Keratinocyte (primary cell): ENCODE results near the gene SLC2A4RG. TPM values are rescaled to one million over a fixed set of nuclear protein-coding genes. Genes with fewer than 3 reads are reported as not detected.

Experiments used
- DNase-seq: peaks from one replicate; pipeline ENCODE4 v3.0.0-alpha.2; 2011; ENCODE audit warnings: low read depth, missing footprints, low spot score
- FAIRE-seq: peaks from 2 replicates; lab custom pipeline; 2011; peaks lifted over from hg19 to GRCh38; lab: Jason Lieb, UNC
- H2AFZ ChIP-seq: 2 replicates; pipeline ENCODE4 v1.6.0; 2012; ENCODE audit warnings: low read length, control low read depth, inconsistent platforms; ENCODE audit not compliant: control insufficient read depth
- H3K27ac ChIP-seq: 2 replicates; pipeline ENCODE4 v1.5.1; 2011; ENCODE audit warnings: low read length; ENCODE audit not compliant: control insufficient read depth, insufficient read depth
- H3K27me3 ChIP-seq: 3 replicates; pipeline ENCODE4 v1.6.0; 2011; ENCODE audit warnings: low read length; ENCODE audit not compliant: control insufficient read depth, insufficient read depth; ENCODE audit errors: extremely low read depth
- H3K36me3 ChIP-seq, 2 experiments: 2 replicates in 1 of 2; 3 replicates in 1 of 2; pipeline ENCODE4 v1.5.1; 2011; ENCODE audit warnings: low read length in 2 of 2, mild to moderate bottlenecking in 1 of 2; ENCODE audit not compliant: control insufficient read depth in 2 of 2, insufficient read depth in 2 of 2; ENCODE audit errors: extremely low read depth in 1 of 2
- H3K4me1 ChIP-seq: 3 replicates; pipeline ENCODE4 v1.5.1; 2011; ENCODE audit warnings: low read length; ENCODE audit not compliant: control insufficient read depth, insufficient read depth; ENCODE audit errors: extremely low read depth
- H3K4me2 ChIP-seq: 3 replicates; pipeline ENCODE4 v1.6.0; 2011; ENCODE audit warnings: low read depth, low read length; ENCODE audit not compliant: control insufficient read depth, insufficient read depth; ENCODE audit errors: extremely low read depth
- H3K4me3 ChIP-seq, 3 experiments: fragments of 200-600 bp in 1 of 3; sonication (generic) in 1 of 3; 2 replicates in 2 of 3; 3 replicates in 1 of 3; pipeline ENCODE4 v1.5.1; 2011 to 2016; ENCODE audit warnings: low read length in 3 of 3, mild to moderate bottlenecking in 3 of 3, control low read depth in 2 of 3, inconsistent platforms in 1 of 3, low read depth in 1 of 3, mixed read lengths in 1 of 3, mixed run types in 1 of 3, moderate library complexity in 1 of 3; ENCODE audit not compliant: control insufficient read depth in 2 of 3, insufficient read depth in 2 of 3; ENCODE audit errors: extremely low read depth in 1 of 3
- H3K79me2 ChIP-seq: 2 replicates; pipeline ENCODE4 v1.6.0; 2012; ENCODE audit warnings: low read length; ENCODE audit not compliant: control insufficient read depth, insufficient read depth
- H3K9ac ChIP-seq: 3 replicates; pipeline ENCODE4 v1.6.0; 2011; ENCODE audit warnings: low read length; ENCODE audit not compliant: control insufficient read depth, insufficient read depth; ENCODE audit errors: extremely low read depth
- H3K9me1 ChIP-seq: 3 replicates; pipeline ENCODE4 v1.6.0; 2011; ENCODE audit warnings: low read length; ENCODE audit not compliant: control insufficient read depth, insufficient read depth; ENCODE audit errors: extremely low read depth
- H3K9me3 ChIP-seq: 2 replicates; pipeline ENCODE4 v1.5.1; 2012; ENCODE audit warnings: low read depth, low read length; ENCODE audit not compliant: control insufficient read depth
- H4K20me1 ChIP-seq: 3 replicates; pipeline ENCODE4 v1.6.0; 2011; ENCODE audit warnings: low read length; ENCODE audit not compliant: control insufficient read depth, insufficient read depth; ENCODE audit errors: extremely low read depth
- EZH2 ChIP-seq: IDR thresholded peaks from one replicate; pipeline ENCODE4 v1.6.1; 2012; ENCODE audit warnings: inconsistent platforms, mild to moderate bottlenecking, low read length, moderate library complexity
- dilution Hi-C: fragments of 300-500 bp; cut with MboI; formaldehyde crosslinking; loops from one replicate; pipeline ENCODE4 v1.7.0; 2020; ENCODE audit warnings: low sequenced_read_pairs; ENCODE audit not compliant: extremely low pct_ligation_motif_present
- polyA plus RNA-seq, 5 experiments: library from polyadenylated mRNA; depleted of rRNA in 3 of 5; stranded (reverse) in 3 of 5; stranded (forward) in 1 of 5; unstranded in 1 of 5; fragments of >200 nt; gene quantifications; 1 replicate in 1 of 5; 2 replicates in 3 of 5; 3 replicates in 1 of 5; pipeline versions ENCODE4 v1.2.1 to v1.2.3, GENCODE V29; 2011 to 2012; ENCODE audit warnings: missing spikeins in 2 of 5, low read depth in 1 of 5, low replicate concordance in 1 of 5
- TF ChIP-seq, protein P1 (sequence below), 3 experiments: IDR thresholded peaks in 1 of 3; conservative IDR thresholded peaks in 1 of 3; optimal IDR thresholded peaks in 1 of 3; 2 replicates in 2 of 3; 3 replicates in 1 of 3; pipeline versions ENCODE3 to v1.5.1; 2011; ENCODE audit warnings: low read length in 3 of 3, mild to moderate bottlenecking in 3 of 3, moderate library complexity in 2 of 3, control low read depth in 1 of 3, inconsistent platforms in 1 of 3; ENCODE audit not compliant: insufficient read depth in 2 of 3; ENCODE audit errors: extremely low read depth in 1 of 3

Gene SLC2A4RG
- polyA plus RNA-seq, 1 donor (not counting 4 experiments of a cell fraction or from before 2014, with no cell fraction given), result 23.5 TPM

DNA sequence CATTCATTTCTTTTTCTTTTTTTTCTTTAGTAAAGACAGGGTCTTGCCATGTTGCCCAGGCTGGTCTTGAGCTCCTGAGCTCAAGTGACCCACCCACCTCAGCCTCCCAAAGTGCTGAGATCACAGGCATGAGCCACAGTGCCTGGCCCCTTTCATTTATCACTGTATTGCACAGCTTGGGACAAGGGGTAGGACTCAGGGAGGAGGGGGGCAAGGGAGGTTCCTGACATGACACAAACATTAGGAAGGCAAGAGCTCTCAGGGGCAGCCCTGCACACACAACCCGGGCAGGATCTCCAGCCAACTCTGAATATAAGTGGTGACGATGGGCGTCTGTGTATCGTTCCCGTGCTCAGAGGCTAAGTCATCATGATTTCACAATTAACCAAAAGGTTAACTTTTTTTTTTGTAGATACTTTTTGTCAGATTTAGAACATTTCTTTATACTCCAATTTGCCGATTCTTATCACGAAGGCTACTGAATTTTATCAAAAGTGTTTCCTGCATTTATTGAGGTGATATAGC is 19.9 kb downstream of the SLC2A4RG start:
- dilution Hi-C loops, result no loop called here
- Histone ChIP-seq H2AFZ (no peak overlapping the region), H3K9me3 (no peaks in the 10 kb centered on the region), H3K4me2 (no peak overlapping the region), H3K27me3 (no peaks in the 10 kb centered on the region), H3K9ac (no peak overlapping the region), H4K20me1 (no peaks in the 10 kb centered on the region), H3K36me3 (no peaks in the 10 kb centered on the region), H3K4me1 (no peaks in the 10 kb centered on the region), H3K9me1 (no peaks in the 10 kb centered on the region), H3K4me3 (no peak overlapping the region), H3K79me2 (no peaks in the 10 kb centered on the region), H3K27ac (no peak overlapping the region)
- DNase-seq (no peak), FAIRE-seq (no peak)
- TF ChIP-seq, protein P1, sequence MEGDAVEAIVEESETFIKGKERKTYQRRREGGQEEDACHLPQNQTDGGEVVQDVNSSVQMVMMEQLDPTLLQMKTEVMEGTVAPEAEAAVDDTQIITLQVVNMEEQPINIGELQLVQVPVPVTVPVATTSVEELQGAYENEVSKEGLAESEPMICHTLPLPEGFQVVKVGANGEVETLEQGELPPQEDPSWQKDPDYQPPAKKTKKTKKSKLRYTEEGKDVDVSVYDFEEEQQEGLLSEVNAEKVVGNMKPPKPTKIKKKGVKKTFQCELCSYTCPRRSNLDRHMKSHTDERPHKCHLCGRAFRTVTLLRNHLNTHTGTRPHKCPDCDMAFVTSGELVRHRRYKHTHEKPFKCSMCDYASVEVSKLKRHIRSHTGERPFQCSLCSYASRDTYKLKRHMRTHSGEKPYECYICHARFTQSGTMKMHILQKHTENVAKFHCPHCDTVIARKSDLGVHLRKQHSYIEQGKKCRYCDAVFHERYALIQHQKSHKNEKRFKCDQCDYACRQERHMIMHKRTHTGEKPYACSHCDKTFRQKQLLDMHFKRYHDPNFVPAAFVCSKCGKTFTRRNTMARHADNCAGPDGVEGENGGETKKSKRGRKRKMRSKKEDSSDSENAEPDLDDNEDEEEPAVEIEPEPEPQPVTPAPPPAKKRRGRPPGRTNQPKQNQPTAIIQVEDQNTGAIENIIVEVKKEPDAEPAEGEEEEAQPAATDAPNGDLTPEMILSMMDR (optimal IDR thresholded peaks at IDR 0.05 in 1 of 3, IDR thresholded peaks at IDR 0.05 in 1 of 3, conservative IDR thresholded peaks at IDR 0.05 in 1 of 3; ENCODE audit: extremely low read depth in 1 of 3, insufficient read depth in 2 of 3, low read length in 3 of 3), result no peak
- TF ChIP-seq EZH2, result no peak

DNA sequence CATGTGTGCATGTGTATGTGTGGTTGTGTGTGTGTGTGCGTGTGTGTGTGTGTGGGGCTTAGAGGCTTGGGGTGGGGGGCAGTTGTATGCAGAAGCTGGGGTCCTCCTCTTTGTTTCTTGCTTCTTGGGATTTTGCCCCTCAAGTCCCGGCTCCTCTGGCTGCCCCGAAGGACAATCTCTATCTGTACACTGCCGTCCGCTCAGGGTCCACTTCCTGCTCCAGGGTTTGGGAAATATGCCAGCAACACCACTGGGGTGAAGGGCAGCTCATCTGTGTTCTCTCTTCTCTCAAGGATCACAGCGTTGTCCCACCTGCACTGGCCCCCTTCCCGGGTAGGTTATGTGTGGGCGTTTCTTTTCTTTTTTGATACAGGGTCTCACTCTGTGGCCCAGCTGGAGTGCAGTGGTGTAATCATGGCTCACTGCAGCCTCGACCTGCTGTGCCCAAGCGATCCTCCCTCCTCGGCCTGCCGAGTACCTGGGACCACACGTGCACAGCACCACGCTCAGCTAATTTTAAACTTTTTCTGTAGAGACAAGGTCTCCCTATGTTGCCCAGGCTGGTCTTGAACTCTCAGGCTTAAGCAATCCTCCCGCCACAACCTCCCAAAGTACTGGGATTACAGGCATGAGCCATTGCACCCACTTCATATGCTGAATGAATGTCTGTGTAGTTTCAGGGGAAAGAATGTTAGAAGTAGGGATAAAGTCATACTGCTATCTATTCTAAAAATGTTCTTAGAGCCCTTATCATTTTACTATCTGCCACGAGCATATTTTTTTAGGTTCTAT is 25.7 kb downstream of the SLC2A4RG start:
- TF ChIP-seq EZH2, result no peak
- TF ChIP-seq, protein P1 (optimal IDR thresholded peaks at IDR 0.05 in 1 of 3, IDR thresholded peaks at IDR 0.05 in 1 of 3, conservative IDR thresholded peaks at IDR 0.05 in 1 of 3; ENCODE audit: extremely low read depth in 1 of 3, insufficient read depth in 2 of 3, low read length in 3 of 3), result no peak
- FAIRE-seq, result no peak

More for the DNA sequence above, 25.7 kb downstream of the SLC2A4RG start:
- dilution Hi-C loops, result no loop called here
- Histone ChIP-seq H3K4me3 (no peak overlapping the region), H3K4me2 (no peak overlapping the region), H3K36me3 (no peaks in the 10 kb centered on the region), H4K20me1 (no peaks in the 10 kb centered on the region), H3K27me3 (peaks cover 8% of the 10 kb centered on the region), H3K9ac (no peak overlapping the region), H3K9me1 (no peaks in the 10 kb centered on the region), H3K4me1 (no peaks in the 10 kb centered on the region), H3K27ac (no peak overlapping the region), H3K9me3 (no peaks in the 10 kb centered on the region), H3K79me2 (no peaks in the 10 kb centered on the region), H2AFZ (no peak overlapping the region)
- DNase-seq, result no peak
